Subcutaneous abdominal adipose tissue (tissue), 5 donors: ENCODE data around the gene LRP1B.

ENCODE experiments used
- H3K27ac ChIP-seq: one replicate; pipeline ENCODE4 v1.7.0; 2013; ENCODE audit warnings: low read depth, mild to moderate bottlenecking, inconsistent platforms, low read length, moderate library complexity
- H3K27me3 ChIP-seq, 5 donors: one replicate each; pipeline ENCODE4 v1.7.0; 2013; ENCODE audit warnings: low read length in 5 of 5, inconsistent platforms in 1 of 5; ENCODE audit not compliant: control insufficient read depth in 5 of 5, insufficient read depth in 4 of 5
- H3K36me3 ChIP-seq, 5 donors: one replicate each; pipeline ENCODE4 v1.7.0; 2013; ENCODE audit warnings: low read length in 5 of 5; ENCODE audit not compliant: control insufficient read depth in 5 of 5, insufficient read depth in 5 of 5
- H3K4me1 ChIP-seq, 5 donors: one replicate each; pipeline ENCODE4 v1.7.0; 2013; ENCODE audit warnings: low read length in 5 of 5, mild to moderate bottlenecking in 3 of 5, moderate library complexity in 1 of 5; ENCODE audit not compliant: control insufficient read depth in 5 of 5, insufficient read depth in 5 of 5
- H3K4me3 ChIP-seq, 5 donors: one replicate each; pipeline ENCODE4 v1.7.0; 2013; ENCODE audit warnings: low read length in 5 of 5, low read depth in 1 of 5
- H3K9ac ChIP-seq, 5 donors: one replicate each; pipeline ENCODE4 v1.7.0; 2013; ENCODE audit warnings: low read length in 5 of 5, mild to moderate bottlenecking in 4 of 5, moderate library complexity in 3 of 5
- H3K9me3 ChIP-seq, 5 donors: one replicate each; pipeline ENCODE4 v1.7.0; 2013; ENCODE audit warnings: low read length in 5 of 5; ENCODE audit not compliant: control insufficient read depth in 5 of 5
- donor health status: healthy.
- donor health status: healthy.
- donor health status: healthy.
- donor health status: healthy.
- donor health status: healthy.

LRP1B gene

DNA sequence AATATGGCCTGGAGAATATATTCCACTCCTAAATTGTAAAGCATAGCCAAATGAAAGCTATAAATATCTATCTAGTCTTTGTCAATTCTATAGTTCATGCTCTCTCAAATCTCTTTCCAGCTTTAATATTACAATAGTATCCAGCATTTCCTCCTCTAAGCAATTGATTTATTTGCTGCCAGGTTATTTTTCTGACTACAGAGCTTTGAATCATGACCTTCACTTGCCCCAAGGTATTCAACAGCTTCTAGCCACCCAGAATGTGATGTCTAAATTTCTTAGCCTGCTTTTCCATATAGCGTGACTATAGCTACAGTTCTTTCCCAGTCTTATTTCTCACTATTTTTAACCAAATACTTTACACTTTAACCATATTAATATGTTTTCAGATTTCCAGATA is 1287.6 kb downstream of the LRP1B start:
- Histone ChIP-seq H3K27ac (no peak overlapping the region), H3K9me3 (no peaks in the 10 kb centered on the region)

GRCh38 chr2:140842110-140842509 is 1288.7 kb downstream of the LRP1B start:
- Histone ChIP-seq H3K9ac (no peak overlapping the region), H3K36me3 (no peaks in the 10 kb centered on the region), H3K27me3 (no peaks in the 10 kb centered on the region), H3K4me3 (no peak overlapping the region), H3K27ac (no peak overlapping the region), H3K4me1 (peaks cover 0 to 3% (median 0%) of the 10 kb centered on the region in 5 donors), H3K9me3 (no peaks in the 10 kb centered on the region)

More for the DNA sequence above, 1287.6 kb downstream of the LRP1B start:
- no peaks in the 10 kb centered on the region for H3K27me3 ChIP-seq
- no peak overlapping the region for H3K9ac ChIP-seq
- peaks cover 0 to 3% (median 0%) of the 10 kb centered on the region in 5 donors for H3K4me1 ChIP-seq
- H3K36me3 ChIP-seq, result no peaks in the 10 kb centered on the region
- H3K4me3 ChIP-seq, result no peak overlapping the region

DNA sequence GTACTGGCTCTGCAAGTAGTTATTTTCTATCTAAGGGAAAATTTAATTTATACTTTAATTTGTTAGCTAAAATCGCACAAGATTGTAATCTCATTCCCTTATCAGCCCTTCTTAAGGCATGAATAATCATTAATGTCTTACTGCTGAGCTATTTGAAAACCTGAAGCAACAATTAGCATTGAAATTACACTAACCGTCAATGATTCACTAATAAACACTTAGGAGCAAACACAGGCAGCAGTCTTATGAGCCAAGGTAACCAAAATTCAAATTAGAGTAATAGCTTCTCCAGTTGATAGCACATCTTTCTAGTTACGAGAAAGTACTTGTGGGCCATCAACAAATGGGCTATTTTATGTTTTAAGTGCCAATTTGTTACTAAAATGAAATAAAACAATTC is 1289.7 kb downstream of the LRP1B start:
- no peak overlapping the region for H3K27ac ChIP-seq
- H3K27me3 ChIP-seq, result no peaks in the 10 kb centered on the region
- H3K4me1 ChIP-seq, result peaks cover 0 to 3% (median 0%) of the 10 kb centered on the region in 5 donors
- no peaks in the 10 kb centered on the region for H3K36me3 ChIP-seq
- H3K9ac ChIP-seq, result no peak overlapping the region
- no peak overlapping the region for H3K4me3 ChIP-seq
- H3K9me3 ChIP-seq, result no peaks in the 10 kb centered on the region

- Histone ChIP-seq H3K9me3 (no peaks in the 10 kb centered on the region), H3K4me3 (no peak overlapping the region)
Measured at GRCh38 chr2:140836826-140837225, 1294.0 kb downstream of the LRP1B start.

DNA sequence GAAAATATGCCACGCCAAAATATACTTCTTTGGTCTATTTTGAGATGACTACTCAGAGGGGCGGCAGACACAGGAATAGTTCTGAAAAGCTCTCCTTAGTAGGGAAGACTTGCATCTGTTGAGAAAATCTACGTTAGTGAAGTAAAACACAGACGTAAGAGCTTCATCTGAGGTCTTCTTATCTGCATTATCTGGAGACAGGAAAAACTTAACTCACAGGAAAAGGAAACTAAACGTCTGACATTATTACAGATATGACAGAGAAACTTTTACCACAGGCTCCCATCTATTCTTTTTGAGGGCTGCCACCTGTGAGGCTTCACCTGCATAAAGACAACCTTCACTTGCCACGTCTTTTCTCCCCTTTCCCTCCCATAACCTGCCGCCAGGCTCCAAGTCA is 1295.7 kb downstream of the LRP1B start:
- Histone ChIP-seq H3K36me3 (no peaks in the 10 kb centered on the region), H3K9me3 (peaks cover 0 to 3% (median 0%) of the 10 kb centered on the region in 5 donors), H3K9ac (no peak overlapping the region), H3K4me3 (no peak overlapping the region), H3K27ac (no peak overlapping the region), H3K4me1 (no peaks in the 10 kb centered on the region), H3K27me3 (no peaks in the 10 kb centered on the region)

More at GRCh38 chr2:140836826-140837225, 1294.0 kb downstream of the LRP1B start:
- Histone ChIP-seq H3K4me1 (no peaks in the 10 kb centered on the region), H3K27me3 (no peaks in the 10 kb centered on the region), H3K36me3 (no peaks in the 10 kb centered on the region), H3K27ac (no peak overlapping the region), H3K9ac (no peak overlapping the region)

- Histone ChIP-seq H3K9ac (no peak overlapping the region), H3K36me3 (no peaks in the 10 kb centered on the region), H3K4me3 (no peak overlapping the region), H3K4me1 (no peaks in the 10 kb centered on the region), H3K27me3 (no peaks in the 10 kb centered on the region), H3K9me3 (peaks cover 0 to 3% (median 0%) of the 10 kb centered on the region in 5 donors), H3K27ac (no peak overlapping the region)
Measured at GRCh38 chr2:140814141-140814540, 1316.7 kb downstream of the LRP1B start.

GRCh38 chr2:140808820-140809219 is 1322.0 kb downstream of the LRP1B start:
- H3K9ac ChIP-seq, result no peak overlapping the region
- no peaks in the 10 kb centered on the region for H3K4me1 ChIP-seq
- no peaks in the 10 kb centered on the region for H3K9me3 ChIP-seq
- no peaks in the 10 kb centered on the region for H3K36me3 ChIP-seq
- H3K27ac ChIP-seq, result no peak overlapping the region
- no peaks in the 10 kb centered on the region for H3K27me3 ChIP-seq
- H3K4me3 ChIP-seq, result no peak overlapping the region

- Histone ChIP-seq H3K27me3 (no peaks in the 10 kb centered on the region), H3K9ac (no peak overlapping the region), H3K27ac (no peak overlapping the region), H3K4me1 (no peaks in the 10 kb centered on the region), H3K4me3 (no peak overlapping the region), H3K9me3 (no peaks in the 10 kb centered on the region), H3K36me3 (no peaks in the 10 kb centered on the region)
Measured at GRCh38 chr2:140808211-140808610, 1322.6 kb downstream of the LRP1B start.

DNA sequence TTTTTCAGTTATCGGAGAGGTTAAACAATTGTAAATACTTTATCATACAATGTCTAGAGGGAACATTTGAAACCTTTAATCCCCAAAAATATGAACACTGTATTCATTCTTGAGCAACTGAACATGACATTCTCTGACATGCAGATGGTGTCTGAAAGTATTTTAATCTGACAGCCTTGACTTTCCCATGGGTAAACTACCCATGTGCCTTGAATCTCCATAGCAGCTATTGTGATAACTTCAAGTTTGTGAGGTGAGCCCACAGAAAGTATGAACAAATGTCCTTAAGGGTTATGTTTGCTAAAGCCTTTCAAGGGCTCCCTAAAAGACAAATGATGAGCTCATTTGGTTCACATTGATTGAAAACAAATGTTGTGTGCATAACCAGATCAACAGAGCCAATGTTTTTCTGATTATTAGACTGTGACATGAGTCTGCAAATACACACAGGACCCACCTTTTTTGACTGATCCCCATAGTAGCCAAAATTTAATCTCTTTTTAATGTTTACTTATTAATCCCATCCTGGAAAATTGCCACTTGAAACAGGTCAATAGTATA is 1326.0 kb downstream of the LRP1B start:
- no peak overlapping the region for H3K27ac ChIP-seq
- no peak overlapping the region for H3K4me3 ChIP-seq
- H3K27me3 ChIP-seq, result no peaks in the 10 kb centered on the region
- no peaks in the 10 kb centered on the region for H3K9me3 ChIP-seq
- no peaks in the 10 kb centered on the region for H3K4me1 ChIP-seq
- H3K9ac ChIP-seq, result no peak overlapping the region
- no peaks in the 10 kb centered on the region for H3K36me3 ChIP-seq

DNA sequence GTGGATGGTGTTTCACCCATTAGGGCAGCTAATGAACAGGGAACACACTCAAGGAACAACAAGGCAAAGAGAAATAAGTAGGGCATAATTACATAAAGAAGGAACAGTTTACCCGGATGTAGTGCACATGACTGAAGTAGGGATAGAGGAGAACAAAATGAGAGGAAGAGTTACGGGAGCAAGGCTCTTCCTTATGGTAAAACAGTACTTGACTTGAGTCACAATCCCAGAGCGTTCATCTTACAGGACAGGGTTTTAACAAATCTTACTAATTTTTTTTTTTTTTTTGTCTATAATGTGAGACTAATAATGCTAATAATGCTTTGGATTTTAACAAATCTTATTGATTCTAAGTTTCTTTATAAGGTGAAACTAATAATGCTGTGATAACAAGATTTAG is 1329.5 kb downstream of the LRP1B start:
- H3K9me3 ChIP-seq, result no peaks in the 10 kb centered on the region
- no peaks in the 10 kb centered on the region for H3K27me3 ChIP-seq
- H3K27ac ChIP-seq, result no peak overlapping the region
- H3K36me3 ChIP-seq, result no peaks in the 10 kb centered on the region
- no peaks in the 10 kb centered on the region for H3K4me1 ChIP-seq
- H3K9ac ChIP-seq, result no peak overlapping the region
- H3K4me3 ChIP-seq, result no peak overlapping the region

- H3K27ac ChIP-seq, result no peak overlapping the region
- H3K9me3 ChIP-seq, result no peaks in the 10 kb centered on the region
- H3K4me3 ChIP-seq, result no peak overlapping the region
- no peaks in the 10 kb centered on the region for H3K36me3 ChIP-seq
- no peak overlapping the region for H3K9ac ChIP-seq
- H3K4me1 ChIP-seq, result no peaks in the 10 kb centered on the region
- no peaks in the 10 kb centered on the region for H3K27me3 ChIP-seq
Measured at GRCh38 chr2:140797718-140798117, 1333.1 kb downstream of the LRP1B start.
